ENCODE measurements around the gene MEX3A. TPM values are rescaled to one million over a fixed set of nuclear protein-coding genes. Genes with fewer than 3 reads are reported as not detected.

Gene MEX3A
- polyA plus RNA-seq, 1 donor (not counting 4 experiments of a cell fraction or from before 2014, with no cell fraction given), result 1.1 TPM

- TF ChIP-seq EZH2 (IDR thresholded peaks at IDR 0.05; ENCODE audit: low read length) (no peak), CTCF (optimal IDR thresholded peaks at IDR 0.05 in 1 of 3, IDR thresholded peaks at IDR 0.05 in 1 of 3, conservative IDR thresholded peaks at IDR 0.05 in 1 of 3; ENCODE audit: extremely low read depth in 1 of 3, insufficient read depth in 2 of 3, low read length in 3 of 3) (no peak)
- Histone ChIP-seq H3K4me1 (ENCODE audit: control insufficient read depth, extremely low read depth, insufficient read depth, low read length) (no peaks in the 10 kb centered on the region), H3K27ac (ENCODE audit: control insufficient read depth, insufficient read depth, low read length) (no peak overlapping the region), H3K4me3 (ENCODE audit: control insufficient read depth in 2 of 3, extremely low read depth in 1 of 3, insufficient read depth in 2 of 3, low read depth in 1 of 3, low read length in 3 of 3) (no peak overlapping the region), H3K79me2 (ENCODE audit: control insufficient read depth, insufficient read depth, low read length) (no peaks in the 10 kb centered on the region), H3K9ac (ENCODE audit: control insufficient read depth, extremely low read depth, insufficient read depth, low read length) (no peak overlapping the region), H3K9me1 (ENCODE audit: control insufficient read depth, extremely low read depth, insufficient read depth, low read length) (no peaks in the 10 kb centered on the region), H2AFZ (ENCODE audit: control insufficient read depth, low read length) (no peak overlapping the region), H4K20me1 (ENCODE audit: control insufficient read depth, extremely low read depth, insufficient read depth, low read length) (no peaks in the 10 kb centered on the region), H3K9me3 (ENCODE audit: control insufficient read depth, low read depth, low read length) (no peaks in the 10 kb centered on the region), H3K4me2 (ENCODE audit: control insufficient read depth, extremely low read depth, insufficient read depth, low read depth, low read length) (no peak overlapping the region), H3K36me3 (ENCODE audit: control insufficient read depth in 2 of 2, extremely low read depth in 1 of 2, insufficient read depth in 2 of 2, low read length in 2 of 2) (peaks cover 6 to 10% of the 10 kb centered on the region in 2 experiments), H3K27me3 (ENCODE audit: control insufficient read depth, extremely low read depth, insufficient read depth, low read length) (no peaks in the 10 kb centered on the region)
- no peak for DNase-seq (ENCODE audit: low read depth, low spot score)
- dilution Hi-C loops (cut with MboI; ENCODE audit: extremely low pct_ligation_motif_present, low sequenced_read_pairs), result no loop called here
- FAIRE-seq, result no peak
These were observed 7.1 kb downstream of the MEX3A start for GRCh38 chr1:156075162-156075561.

DNA sequence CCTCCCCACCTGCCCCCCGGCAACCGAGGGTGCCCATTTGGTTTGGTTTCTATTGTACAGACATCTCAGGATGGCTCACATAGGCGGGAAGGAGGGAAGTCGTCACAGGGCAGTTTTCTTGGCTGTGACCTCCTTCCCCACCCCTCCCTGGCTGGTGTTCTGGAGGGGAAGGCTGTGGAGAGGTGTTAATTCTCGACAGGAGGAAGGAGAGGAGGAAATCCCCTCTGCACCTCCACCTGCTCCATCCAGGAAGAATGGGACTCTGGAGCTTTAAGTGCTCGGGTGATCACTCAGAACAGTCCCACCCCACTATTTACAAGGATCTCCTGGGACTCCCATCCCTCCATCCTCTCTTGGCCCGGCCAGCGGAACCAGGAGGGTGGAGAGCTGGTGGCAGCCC is 7.6 kb downstream of the MEX3A start:
- no peak for TF ChIP-seq CTCF (optimal IDR thresholded peaks at IDR 0.05 in 1 of 3, IDR thresholded peaks at IDR 0.05 in 1 of 3, conservative IDR thresholded peaks at IDR 0.05 in 1 of 3; ENCODE audit: extremely low read depth in 1 of 3, insufficient read depth in 2 of 3, low read length in 3 of 3)
- TF ChIP-seq EZH2 (IDR thresholded peaks at IDR 0.05; ENCODE audit: low read length), result no peak
- H3K4me1 ChIP-seq (ENCODE audit: control insufficient read depth, extremely low read depth, insufficient read depth, low read length), result no peaks in the 10 kb centered on the region
- no peak overlapping the region for H3K4me3 ChIP-seq (ENCODE audit: control insufficient read depth in 2 of 3, extremely low read depth in 1 of 3, insufficient read depth in 2 of 3, low read depth in 1 of 3, low read length in 3 of 3)
- no peaks in the 10 kb centered on the region for H3K79me2 ChIP-seq (ENCODE audit: control insufficient read depth, insufficient read depth, low read length)
- H3K9me1 ChIP-seq (ENCODE audit: control insufficient read depth, extremely low read depth, insufficient read depth, low read length), result no peaks in the 10 kb centered on the region
- DNase-seq (ENCODE audit: low read depth, low spot score) (no peak), FAIRE-seq (no peak)
- H3K27ac ChIP-seq (ENCODE audit: control insufficient read depth, insufficient read depth, low read length), result no peak overlapping the region
- no peak overlapping the region for H2AFZ ChIP-seq (ENCODE audit: control insufficient read depth, low read length)
- no peak overlapping the region for H3K9ac ChIP-seq (ENCODE audit: control insufficient read depth, extremely low read depth, insufficient read depth, low read length)
- no peaks in the 10 kb centered on the region for H3K27me3 ChIP-seq (ENCODE audit: control insufficient read depth, extremely low read depth, insufficient read depth, low read length)
- no peaks in the 10 kb centered on the region for H3K9me3 ChIP-seq (ENCODE audit: control insufficient read depth, low read depth, low read length)
- H3K4me2 ChIP-seq (ENCODE audit: control insufficient read depth, extremely low read depth, insufficient read depth, low read depth, low read length), result no peak overlapping the region
- no peaks in the 10 kb centered on the region for H4K20me1 ChIP-seq (ENCODE audit: control insufficient read depth, extremely low read depth, insufficient read depth, low read length)
- peaks cover 11 to 15% of the 10 kb centered on the region in 2 experiments for H3K36me3 ChIP-seq (ENCODE audit: control insufficient read depth in 2 of 2, extremely low read depth in 1 of 2, insufficient read depth in 2 of 2, low read length in 2 of 2)
- dilution Hi-C loops (cut with MboI; ENCODE audit: extremely low pct_ligation_motif_present, low sequenced_read_pairs), result no loop called here

All from keratinocyte (primary cell).